ENCODE results near the gene ANKS1A.
A peak's percentile ranks its signal among the peaks of the same experiment; 100 is the strongest.

The ANKS1A gene

DNA sequence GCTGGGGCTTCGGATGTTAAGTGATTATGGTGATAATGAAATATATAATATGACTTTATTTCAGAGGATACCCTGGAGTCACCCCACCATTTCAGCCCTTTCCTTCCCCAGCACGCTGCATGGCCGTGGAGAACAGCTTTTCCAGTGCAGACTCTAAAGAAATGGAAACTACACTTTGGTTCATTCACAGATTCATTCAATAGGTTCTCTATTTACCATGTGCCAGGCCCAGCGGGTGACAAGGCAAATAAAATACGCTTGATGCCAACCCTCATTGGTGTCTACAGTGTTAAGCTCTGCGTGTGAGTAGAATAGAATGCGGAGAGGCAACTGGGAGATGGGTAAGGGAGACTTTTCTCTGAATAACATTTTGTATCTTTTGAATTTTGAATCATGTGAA is 162.3 kb downstream of the ANKS1A start:
- DNase-seq (ENCODE audit: low read depth): no peak
- TF ChIP-seq, protein P1, sequence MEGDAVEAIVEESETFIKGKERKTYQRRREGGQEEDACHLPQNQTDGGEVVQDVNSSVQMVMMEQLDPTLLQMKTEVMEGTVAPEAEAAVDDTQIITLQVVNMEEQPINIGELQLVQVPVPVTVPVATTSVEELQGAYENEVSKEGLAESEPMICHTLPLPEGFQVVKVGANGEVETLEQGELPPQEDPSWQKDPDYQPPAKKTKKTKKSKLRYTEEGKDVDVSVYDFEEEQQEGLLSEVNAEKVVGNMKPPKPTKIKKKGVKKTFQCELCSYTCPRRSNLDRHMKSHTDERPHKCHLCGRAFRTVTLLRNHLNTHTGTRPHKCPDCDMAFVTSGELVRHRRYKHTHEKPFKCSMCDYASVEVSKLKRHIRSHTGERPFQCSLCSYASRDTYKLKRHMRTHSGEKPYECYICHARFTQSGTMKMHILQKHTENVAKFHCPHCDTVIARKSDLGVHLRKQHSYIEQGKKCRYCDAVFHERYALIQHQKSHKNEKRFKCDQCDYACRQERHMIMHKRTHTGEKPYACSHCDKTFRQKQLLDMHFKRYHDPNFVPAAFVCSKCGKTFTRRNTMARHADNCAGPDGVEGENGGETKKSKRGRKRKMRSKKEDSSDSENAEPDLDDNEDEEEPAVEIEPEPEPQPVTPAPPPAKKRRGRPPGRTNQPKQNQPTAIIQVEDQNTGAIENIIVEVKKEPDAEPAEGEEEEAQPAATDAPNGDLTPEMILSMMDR (conservative IDR thresholded peaks at IDR 0.05; ENCODE audit: low read depth, low read length): no peak
- no peak overlapping the region for H3K4me3 ChIP-seq (ENCODE audit: low read depth, low read length)

DNA sequence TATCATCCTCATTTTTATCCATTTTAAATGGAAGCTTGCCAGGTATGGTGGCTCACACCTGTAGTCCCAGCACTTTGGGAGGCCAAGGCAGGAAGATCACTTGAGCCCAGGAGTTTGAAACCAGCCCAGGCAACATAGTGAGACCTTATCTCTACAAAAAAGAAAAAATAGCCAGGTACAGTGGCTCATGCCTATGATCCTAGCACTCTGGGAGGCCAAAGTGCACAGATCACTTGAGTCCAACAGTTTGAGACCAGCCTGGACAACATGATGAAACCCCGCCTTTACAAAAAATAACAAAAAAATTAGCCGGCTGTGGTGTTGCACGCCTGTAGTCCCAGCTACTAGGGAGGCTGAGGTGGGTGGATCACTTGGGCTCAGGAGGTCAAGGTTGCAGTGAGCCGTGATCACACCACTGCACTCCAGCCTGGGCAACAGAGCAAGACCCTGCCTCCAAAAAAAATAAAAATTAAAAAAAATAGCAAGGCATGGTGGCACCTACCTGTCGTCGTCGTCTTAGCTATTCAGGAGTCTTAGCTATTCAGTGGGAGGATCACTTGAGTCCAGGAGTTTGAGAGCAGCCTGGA is 163.0 kb downstream of the ANKS1A start:
- H3K4me3 ChIP-seq (ENCODE audit: low read depth, low read length): no peak overlapping the region
- TF ChIP-seq, protein P1 (conservative IDR thresholded peaks at IDR 0.05; ENCODE audit: low read depth, low read length): no peak
- DNase-seq (ENCODE audit: low read depth): no peak

DNA sequence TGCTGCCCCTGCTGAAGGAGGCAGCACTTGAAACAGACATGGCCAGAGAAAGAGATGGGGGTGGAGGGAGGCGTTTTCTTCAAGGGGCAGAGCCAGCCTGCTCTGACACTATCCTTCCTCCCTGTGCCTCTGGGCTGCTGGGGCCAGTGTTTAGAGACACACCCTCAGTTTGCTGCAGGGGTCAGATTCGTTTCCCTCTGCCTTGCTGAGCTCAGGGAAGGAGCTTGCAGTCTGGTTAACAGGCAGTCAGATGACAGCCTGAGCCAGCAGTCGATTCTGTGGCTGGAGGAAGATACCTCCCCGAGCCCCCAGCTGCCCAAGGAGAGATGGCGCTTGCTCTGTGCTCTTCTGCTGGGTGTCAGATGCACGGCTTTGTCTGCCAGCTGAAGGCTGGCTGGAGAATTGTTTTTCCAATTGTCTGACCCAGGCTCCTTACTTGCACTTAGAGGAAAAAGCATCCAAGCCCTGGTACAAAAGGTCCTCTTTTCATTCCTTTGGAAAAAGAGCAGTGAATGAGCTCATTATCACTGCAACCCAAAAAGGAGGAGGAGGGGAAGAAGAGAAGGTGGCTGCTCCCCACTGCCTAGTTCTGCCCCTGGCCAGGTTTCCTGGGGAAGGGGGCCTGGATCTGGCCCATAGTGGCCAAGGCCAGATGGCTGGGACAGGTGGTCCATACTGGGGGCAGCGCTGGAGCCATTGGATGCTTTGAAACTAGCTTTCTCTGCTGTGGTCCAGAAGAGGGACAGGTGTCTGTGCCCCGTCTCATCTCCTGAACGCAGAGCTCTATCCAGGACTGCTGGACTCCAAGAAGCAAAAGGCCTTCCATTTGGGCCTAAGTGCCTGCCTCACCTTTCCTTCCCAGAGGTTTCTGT is 163.9 kb downstream of the ANKS1A start:
- no peak overlapping the region for H3K4me3 ChIP-seq (ENCODE audit: low read depth, low read length)
- peak; percentile 78 for DNase-seq (ENCODE audit: low read depth)
- TF ChIP-seq, protein P1 (conservative IDR thresholded peaks at IDR 0.05; ENCODE audit: low read depth, low read length): peak; percentile 15

DNA sequence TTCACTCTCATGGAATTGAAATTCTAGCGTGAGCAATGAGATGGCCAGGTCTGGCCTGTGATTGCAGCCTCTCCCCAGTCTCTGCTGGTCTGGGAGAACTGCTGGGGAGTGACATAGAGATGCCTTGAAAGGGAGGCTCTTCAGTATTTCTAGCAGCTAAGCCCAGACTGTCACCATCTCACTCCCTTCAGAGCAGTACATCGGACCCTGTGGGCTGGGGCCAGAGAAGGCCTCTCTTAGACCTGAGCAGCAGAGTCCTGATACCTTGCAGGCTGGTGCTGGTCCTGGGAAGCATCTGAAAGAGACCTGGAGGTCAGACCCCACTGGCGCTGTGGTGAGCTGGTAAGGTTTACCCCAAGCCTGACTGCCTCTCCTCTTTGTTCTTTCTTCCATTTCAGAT is 164.6 kb downstream of the ANKS1A start:
- H3K4me3 ChIP-seq (ENCODE audit: low read depth, low read length): no peak overlapping the region
- TF ChIP-seq, protein P1 (conservative IDR thresholded peaks at IDR 0.05; ENCODE audit: low read depth, low read length): no peak
- no peak for DNase-seq (ENCODE audit: low read depth)

DNA sequence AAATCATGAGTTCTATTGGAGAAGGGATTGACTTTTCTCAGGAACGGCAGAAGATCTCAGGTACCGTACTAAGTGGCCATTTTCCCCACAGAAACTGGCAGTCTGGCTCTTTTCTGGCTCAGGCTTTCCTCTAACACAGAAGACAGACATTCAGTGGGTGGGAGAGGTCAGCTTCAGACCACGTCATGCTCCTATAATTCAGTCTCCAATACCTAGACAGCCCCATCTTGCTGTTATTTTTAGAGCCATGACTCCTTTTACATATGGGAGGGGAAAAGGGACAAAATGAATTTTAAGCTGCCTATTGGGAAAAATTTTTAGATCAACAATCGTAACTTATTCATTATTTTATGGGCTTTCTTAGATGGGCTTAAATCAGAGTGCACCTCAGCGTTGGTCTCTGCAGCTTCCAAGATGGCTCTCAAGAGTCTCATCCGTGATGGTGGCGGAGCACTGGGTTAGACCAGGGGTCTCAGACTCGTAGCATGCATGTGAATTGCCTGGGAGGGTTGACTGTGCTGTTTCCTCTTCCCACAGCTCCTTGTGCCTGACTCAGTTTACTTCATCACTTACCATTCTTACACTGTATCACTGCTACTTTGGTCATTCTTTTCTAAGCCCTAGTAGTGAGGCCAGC is 165.2 kb downstream of the ANKS1A start:
- TF ChIP-seq, protein P1 (conservative IDR thresholded peaks at IDR 0.05; ENCODE audit: low read depth, low read length): no peak
- no peak for DNase-seq (ENCODE audit: low read depth)

DNA sequence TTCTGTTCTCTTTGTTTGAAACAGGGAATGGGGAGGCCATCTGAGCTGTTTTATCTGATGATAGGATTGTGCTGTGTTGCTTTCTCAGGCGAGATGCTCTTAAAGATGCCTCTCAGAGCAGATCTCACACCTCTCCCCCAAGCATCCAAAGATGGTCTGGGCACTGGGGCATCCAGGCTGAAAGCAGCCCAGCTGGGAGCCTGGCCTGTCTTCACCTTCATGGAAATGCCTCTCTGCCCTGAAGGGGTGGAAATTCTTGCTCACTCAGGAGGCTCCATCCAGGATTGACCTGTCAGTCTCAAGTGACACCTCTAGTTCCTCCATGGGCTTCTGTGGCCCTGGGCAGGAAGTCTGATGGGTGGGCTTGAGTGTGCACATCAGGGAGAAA is 165.7 kb downstream of the ANKS1A start:
- TF ChIP-seq, protein P1 (conservative IDR thresholded peaks at IDR 0.05; ENCODE audit: low read depth, low read length): no peak
- no peak for DNase-seq (ENCODE audit: low read depth)
- H3K4me3 ChIP-seq (ENCODE audit: low read depth, low read length): no peak overlapping the region

More for the DNA sequence above, 165.2 kb downstream of the ANKS1A start:
- no peak overlapping the region for H3K4me3 ChIP-seq (ENCODE audit: low read depth, low read length)

Measured in choroid plexus epithelial cell (primary cell).